Mesendoderm (in vitro differentiated cells): Measurements from ENCODE around the gene IL20RA.

Experiments used
- DNase-seq: peaks from one replicate; pipeline ENCODE4 v3.0.0; 2013
- H2AK5ac ChIP-seq: 2 replicates; pipeline ENCODE4 v1.6.1; 2013; ENCODE audit warnings: low read length, inconsistent platforms
- H2BK120ac ChIP-seq: 2 replicates; pipeline ENCODE4 v1.6.1; 2013; ENCODE audit warnings: low read depth, mild to moderate bottlenecking, low read length, moderate library complexity, mixed read lengths
- H2BK15ac ChIP-seq: replicated peaks from 2 replicates; pipeline ENCODE4 v1.6.1; 2013; ENCODE audit warnings: low read depth, mild to moderate bottlenecking, moderate library complexity
- H2BK5ac ChIP-seq: 2 replicates; pipeline ENCODE4 v1.6.1; 2013; ENCODE audit warnings: low read length, inconsistent platforms
- H3K18ac ChIP-seq: 2 replicates; pipeline ENCODE4 v1.6.1; 2013; ENCODE audit warnings: mild to moderate bottlenecking, low read length, mixed read lengths
- H3K23ac ChIP-seq: one replicate; pipeline ENCODE4 v1.6.1; 2013; ENCODE audit warnings: low read length
- H3K27ac ChIP-seq: 2 replicates; pipeline ENCODE4 v1.5.1; 2013; ENCODE audit warnings: low read depth, mild to moderate bottlenecking, inconsistent platforms, low read length, moderate library complexity
- H3K27me3 ChIP-seq: 2 replicates; pipeline ENCODE4 v1.6.1; 2013; ENCODE audit warnings: low read length, control low read depth, mild to moderate bottlenecking, inconsistent platforms; ENCODE audit not compliant: insufficient read depth, poor library complexity
- H3K36me3 ChIP-seq: 2 replicates; pipeline ENCODE4 v1.6.1; 2013; ENCODE audit warnings: low read length, inconsistent platforms; ENCODE audit not compliant: control insufficient read depth, insufficient read depth
- H3K4ac ChIP-seq: one replicate; pipeline ENCODE4 v1.6.1; 2013; ENCODE audit warnings: low read depth, mild to moderate bottlenecking, low read length, moderate library complexity
- H3K4me1 ChIP-seq: 2 replicates; pipeline ENCODE4 v1.6.1; 2013; ENCODE audit warnings: low read depth, low read length, inconsistent platforms; ENCODE audit not compliant: control insufficient read depth
- H3K4me2 ChIP-seq: 2 replicates; pipeline ENCODE4 v1.6.1; 2013; ENCODE audit warnings: low read length
- H3K4me3 ChIP-seq: 2 replicates; pipeline ENCODE4 v1.5.1; 2013; ENCODE audit warnings: mild to moderate bottlenecking, low read length
- H3K56ac ChIP-seq: one replicate; pipeline ENCODE4 v1.6.1; 2013; ENCODE audit warnings: low read length
- H3K79me1 ChIP-seq: 2 replicates; pipeline ENCODE4 v1.6.1; 2013; ENCODE audit warnings: low read length, inconsistent platforms
- H3K79me2 ChIP-seq: 2 replicates; pipeline ENCODE4 v1.6.1; 2013; ENCODE audit warnings: mild to moderate bottlenecking, low read length; ENCODE audit not compliant: control insufficient read depth, insufficient read depth
- H3K9ac ChIP-seq: 2 replicates; pipeline ENCODE4 v1.6.1; 2013; ENCODE audit warnings: low read length, inconsistent platforms
- H4K5ac ChIP-seq: one replicate; pipeline ENCODE4 v1.6.1; 2013; ENCODE audit warnings: low read length
- H4K8ac ChIP-seq: one replicate; pipeline ENCODE4 v1.6.1; 2013; ENCODE audit warnings: low read depth, mild to moderate bottlenecking, control low read depth, low read length, moderate library complexity
- WGBS: extraction: QIAGEN DNeasy Blood & Tissue Kit; methylation state at CpG from one replicate; pipeline ENCODE4 v1.1.7; 2013; ENCODE audit warnings: low lambda C conversion rate, missing lambda C conversion rate; ENCODE audit not compliant: insufficient coverage; ENCODE audit errors: extremely low coverage; 5-methylcytosine and 5-hydroxymethylcytosine counted together

The IL20RA gene

GRCh38 chr6:136959471-136959891, 85.3 kb downstream of the IL20RA start:
- Histone ChIP-seq H3K18ac (peak overlapping the region; percentile 76), H3K4ac (no peak overlapping the region), H3K4me1 (peaks cover 7% of the 10 kb centered on the region), H2BK120ac (no peak overlapping the region), H3K56ac (peak overlapping the region; percentile 40), H3K4me2 (no peak overlapping the region), H3K23ac (no peak overlapping the region), H3K79me2 (no peaks in the 10 kb centered on the region), H4K8ac (no peak overlapping the region), H3K36me3 (no peaks in the 10 kb centered on the region), H2BK5ac (peak overlapping the region; percentile 35), H3K27ac (peak overlapping the region; percentile 16), H3K4me3 (no peak overlapping the region), H4K5ac (no peak overlapping the region), H2AK5ac (no peak overlapping the region), H3K27me3 (no peaks in the 10 kb centered on the region), H2BK15ac (no peak overlapping the region), H3K9ac (peak overlapping the region; percentile 25), H3K79me1 (no peaks in the 10 kb centered on the region)
- WGBS, result no CpG with 5 or more reads among the region's 14 CpGs
- peak; percentile 84 for DNase-seq

- Histone ChIP-seq H3K4me3 (no peak overlapping the region), H3K27ac (no peak overlapping the region), H3K36me3 (no peaks in the 10 kb centered on the region), H2AK5ac (no peak overlapping the region), H3K4ac (no peak overlapping the region), H3K4me1 (peaks cover 7% of the 10 kb centered on the region), H3K23ac (no peak overlapping the region), H4K8ac (no peak overlapping the region), H3K4me2 (no peak overlapping the region), H3K9ac (no peak overlapping the region), H4K5ac (no peak overlapping the region), H3K56ac (peak overlapping the region; percentile 3), H3K79me2 (no peaks in the 10 kb centered on the region), H2BK120ac (no peak overlapping the region), H3K27me3 (no peaks in the 10 kb centered on the region), H3K18ac (peak overlapping the region; percentile 86), H2BK5ac (no peak overlapping the region), H3K79me1 (no peaks in the 10 kb centered on the region), H2BK15ac (no peak overlapping the region)
- no peak for DNase-seq
- WGBS, result no CpG with 5 or more reads among the region's 5 CpGs
These were observed 86.6 kb downstream of the IL20RA start for GRCh38 chr6:136958168-136958567.

- no peaks in the 10 kb centered on the region for H3K79me2 ChIP-seq
- no peaks in the 10 kb centered on the region for H3K27me3 ChIP-seq
- H3K23ac ChIP-seq, result no peak overlapping the region
- no peak overlapping the region for H2BK5ac ChIP-seq
- H3K4ac ChIP-seq, result no peak overlapping the region
- H4K5ac ChIP-seq, result no peak overlapping the region
- H3K27ac ChIP-seq, result peak overlapping the region; percentile 84
- H3K9ac ChIP-seq, result no peak overlapping the region
- H3K18ac ChIP-seq, result peak overlapping the region; percentile 32
- no peak overlapping the region for H3K4me3 ChIP-seq
- peak overlapping the region; percentile 96 for H4K8ac ChIP-seq
- no CpG with 5 or more reads among the region's 14 CpGs for WGBS
- H3K56ac ChIP-seq, result peak overlapping the region; percentile 75
- H2BK120ac ChIP-seq, result peak overlapping the region; percentile 56
- H3K4me2 ChIP-seq, result no peak overlapping the region
- H3K36me3 ChIP-seq, result no peaks in the 10 kb centered on the region
- H3K79me1 ChIP-seq, result no peaks in the 10 kb centered on the region
- H2AK5ac ChIP-seq, result no peak overlapping the region
- DNase-seq, result peak; percentile 79
- no peak overlapping the region for H2BK15ac ChIP-seq
- peaks cover 7% of the 10 kb centered on the region for H3K4me1 ChIP-seq
These were observed 87.9 kb downstream of the IL20RA start for GRCh38 chr6:136956590-136957544.

GRCh38 chr6:136955123-136955522, 89.6 kb downstream of the IL20RA start:
- Histone ChIP-seq H3K9ac (no peak overlapping the region), H3K79me2 (no peaks in the 10 kb centered on the region), H2BK15ac (no peak overlapping the region), H3K18ac (no peak overlapping the region), H3K4me2 (no peak overlapping the region), H2BK5ac (no peak overlapping the region), H3K36me3 (no peaks in the 10 kb centered on the region), H3K4me1 (peaks cover 7% of the 10 kb centered on the region), H3K4ac (no peak overlapping the region), H2BK120ac (no peak overlapping the region), H3K4me3 (no peak overlapping the region), H3K23ac (no peak overlapping the region), H4K5ac (no peak overlapping the region), H3K27me3 (no peaks in the 10 kb centered on the region), H4K8ac (no peak overlapping the region), H3K79me1 (no peaks in the 10 kb centered on the region), H3K56ac (no peak overlapping the region), H3K27ac (no peak overlapping the region), H2AK5ac (no peak overlapping the region)
- no CpG with 5 or more reads among the region's 3 CpGs for WGBS
- no peak for DNase-seq

- Histone ChIP-seq H3K9ac (no peak overlapping the region), H2BK15ac (no peak overlapping the region), H3K56ac (no peak overlapping the region), H3K4me2 (no peak overlapping the region), H3K4ac (no peak overlapping the region), H3K27ac (no peak overlapping the region), H4K8ac (no peak overlapping the region), H3K18ac (no peak overlapping the region), H3K79me1 (no peaks in the 10 kb centered on the region), H3K27me3 (no peaks in the 10 kb centered on the region), H3K23ac (no peak overlapping the region), H3K36me3 (no peaks in the 10 kb centered on the region), H2BK120ac (no peak overlapping the region), H3K79me2 (no peaks in the 10 kb centered on the region), H3K4me3 (no peak overlapping the region), H4K5ac (no peak overlapping the region), H3K4me1 (no peaks in the 10 kb centered on the region), H2BK5ac (no peak overlapping the region), H2AK5ac (no peak overlapping the region)
- no CpG with 5 or more reads among the region's 7 CpGs for WGBS
- no peak for DNase-seq
These were observed 92.0 kb downstream of the IL20RA start for GRCh38 chr6:136952714-136953260.
